ENCODE data around the gene CCDC149.

CCDC149 gene

GRCh38 chr4:24770032-24770584 lies 142.7 kb downstream of the CCDC149 start:
- peaks cover 7% of the 10 kb centered on the region for H3K4me1 ChIP-seq (ENCODE audit: low read length)
- H2AFZ ChIP-seq (ENCODE audit: low read depth, low read length) = no peak overlapping the region
- H3K9ac ChIP-seq (ENCODE audit: low read length) = no peak overlapping the region
- H3K27me3 ChIP-seq (ENCODE audit: low read depth, low read length) = 0 out of 2 replicates have a peak, but pooled peaks cover 4% of the 10 kb centered on the region
- no peaks in the 10 kb centered on the region for H4K20me1 ChIP-seq (ENCODE audit: insufficient read depth, low read length)
- no peaks in the 10 kb centered on the region for H3K79me2 ChIP-seq (ENCODE audit: low read length)
- H3K9me3 ChIP-seq (ENCODE audit: insufficient read depth, low read length) = no peaks in the 10 kb centered on the region
- TF ChIP-seq, protein P1, sequence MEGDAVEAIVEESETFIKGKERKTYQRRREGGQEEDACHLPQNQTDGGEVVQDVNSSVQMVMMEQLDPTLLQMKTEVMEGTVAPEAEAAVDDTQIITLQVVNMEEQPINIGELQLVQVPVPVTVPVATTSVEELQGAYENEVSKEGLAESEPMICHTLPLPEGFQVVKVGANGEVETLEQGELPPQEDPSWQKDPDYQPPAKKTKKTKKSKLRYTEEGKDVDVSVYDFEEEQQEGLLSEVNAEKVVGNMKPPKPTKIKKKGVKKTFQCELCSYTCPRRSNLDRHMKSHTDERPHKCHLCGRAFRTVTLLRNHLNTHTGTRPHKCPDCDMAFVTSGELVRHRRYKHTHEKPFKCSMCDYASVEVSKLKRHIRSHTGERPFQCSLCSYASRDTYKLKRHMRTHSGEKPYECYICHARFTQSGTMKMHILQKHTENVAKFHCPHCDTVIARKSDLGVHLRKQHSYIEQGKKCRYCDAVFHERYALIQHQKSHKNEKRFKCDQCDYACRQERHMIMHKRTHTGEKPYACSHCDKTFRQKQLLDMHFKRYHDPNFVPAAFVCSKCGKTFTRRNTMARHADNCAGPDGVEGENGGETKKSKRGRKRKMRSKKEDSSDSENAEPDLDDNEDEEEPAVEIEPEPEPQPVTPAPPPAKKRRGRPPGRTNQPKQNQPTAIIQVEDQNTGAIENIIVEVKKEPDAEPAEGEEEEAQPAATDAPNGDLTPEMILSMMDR (IDR thresholded peaks at IDR 0.05; ENCODE audit: low read depth, low read length) = no peak
- TF ChIP-seq EZH2phosphoT487 (IDR thresholded peaks at IDR 0.05; ENCODE audit: low read depth) = no peak
- no peak overlapping the region for H3K27ac ChIP-seq (ENCODE audit: low read length)
- H3K4me3 ChIP-seq (ENCODE audit: low read length) = no peak overlapping the region
- H3K36me3 ChIP-seq (replicated peaks; ENCODE audit: low read depth, low read length) = no peaks in the 10 kb centered on the region
- no peak overlapping the region for H3K4me2 ChIP-seq (ENCODE audit: low read length)

- Histone ChIP-seq H2AFZ (ENCODE audit: low read depth, low read length) (no peak overlapping the region), H3K4me2 (ENCODE audit: low read length) (no peak overlapping the region), H3K27me3 (ENCODE audit: low read depth, low read length) (0 out of 2 replicates have a peak, but pooled peaks cover 1% of the 10 kb centered on the region), H3K79me2 (ENCODE audit: low read length) (no peaks in the 10 kb centered on the region), H3K9ac (ENCODE audit: low read length) (no peak overlapping the region), H3K9me3 (ENCODE audit: insufficient read depth, low read length) (no peaks in the 10 kb centered on the region), H3K36me3 (replicated peaks; ENCODE audit: low read depth, low read length) (no peaks in the 10 kb centered on the region), H4K20me1 (ENCODE audit: insufficient read depth, low read length) (no peaks in the 10 kb centered on the region), H3K4me3 (ENCODE audit: low read length) (no peak overlapping the region), H3K4me1 (ENCODE audit: low read length) (peaks cover 7% of the 10 kb centered on the region), H3K27ac (ENCODE audit: low read length) (no peak overlapping the region)
- no peak for TF ChIP-seq EZH2phosphoT487 (IDR thresholded peaks at IDR 0.05; ENCODE audit: low read depth)
- TF ChIP-seq, protein P1 (IDR thresholded peaks at IDR 0.05; ENCODE audit: low read depth, low read length) = no peak
Measured at GRCh38 chr4:24769571-24769970, 143.3 kb downstream of the CCDC149 start.

DNA sequence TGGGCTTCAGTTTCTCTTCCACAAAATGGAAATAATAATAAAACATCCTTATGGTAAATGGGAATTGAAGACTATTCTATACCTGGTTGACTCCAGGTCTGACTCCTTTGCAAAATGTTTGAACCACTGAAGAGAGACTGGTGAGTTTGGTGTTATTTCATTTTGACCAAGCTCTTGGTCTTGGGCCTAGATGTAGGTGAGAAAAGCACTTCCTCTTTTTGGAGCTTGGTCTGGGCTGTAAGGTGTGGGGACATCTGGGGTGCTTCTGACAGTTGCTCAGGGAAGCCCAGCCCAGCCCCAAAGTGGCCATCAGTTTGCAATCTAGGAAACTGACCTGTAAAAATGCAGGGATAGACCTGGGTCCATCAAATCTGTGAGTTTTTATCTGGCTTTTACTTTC lies 144.2 kb downstream of the CCDC149 start:
- H3K36me3 ChIP-seq (replicated peaks; ENCODE audit: low read depth, low read length) = no peaks in the 10 kb centered on the region
- no peak overlapping the region for H3K4me3 ChIP-seq (ENCODE audit: low read length)
- no peak overlapping the region for H3K4me2 ChIP-seq (ENCODE audit: low read length)
- TF ChIP-seq EZH2phosphoT487 (IDR thresholded peaks at IDR 0.05; ENCODE audit: low read depth) = no peak
- TF ChIP-seq, protein P1 (IDR thresholded peaks at IDR 0.05; ENCODE audit: low read depth, low read length) = no peak
- H3K9ac ChIP-seq (ENCODE audit: low read length) = no peak overlapping the region
- no peaks in the 10 kb centered on the region for H4K20me1 ChIP-seq (ENCODE audit: insufficient read depth, low read length)
- H3K4me1 ChIP-seq (ENCODE audit: low read length) = peaks cover 7% of the 10 kb centered on the region
- no peaks in the 10 kb centered on the region for H3K27me3 ChIP-seq (ENCODE audit: low read depth, low read length)
- H3K9me3 ChIP-seq (ENCODE audit: insufficient read depth, low read length) = no peaks in the 10 kb centered on the region
- no peaks in the 10 kb centered on the region for H3K79me2 ChIP-seq (ENCODE audit: low read length)
- H2AFZ ChIP-seq (ENCODE audit: low read depth, low read length) = no peak overlapping the region
- H3K27ac ChIP-seq (ENCODE audit: low read length) = no peak overlapping the region

- H4K20me1 ChIP-seq (ENCODE audit: insufficient read depth, low read length) = no peaks in the 10 kb centered on the region
- no peak overlapping the region for H3K27ac ChIP-seq (ENCODE audit: low read length)
- H3K36me3 ChIP-seq (replicated peaks; ENCODE audit: low read depth, low read length) = no peaks in the 10 kb centered on the region
- H3K9ac ChIP-seq (ENCODE audit: low read length) = no peak overlapping the region
- H3K27me3 ChIP-seq (ENCODE audit: low read depth, low read length) = no peaks in the 10 kb centered on the region
- H3K79me2 ChIP-seq (ENCODE audit: low read length) = no peaks in the 10 kb centered on the region
- peaks cover 7% of the 10 kb centered on the region for H3K4me1 ChIP-seq (ENCODE audit: low read length)
- no peak overlapping the region for H3K4me2 ChIP-seq (ENCODE audit: low read length)
- H3K4me3 ChIP-seq (ENCODE audit: low read length) = no peak overlapping the region
- H3K9me3 ChIP-seq (ENCODE audit: insufficient read depth, low read length) = no peaks in the 10 kb centered on the region
- no peak overlapping the region for H2AFZ ChIP-seq (ENCODE audit: low read depth, low read length)
- TF ChIP-seq, protein P1 (IDR thresholded peaks at IDR 0.05; ENCODE audit: low read depth, low read length) = no peak
- no peak for TF ChIP-seq EZH2phosphoT487 (IDR thresholded peaks at IDR 0.05; ENCODE audit: low read depth)
Measured at GRCh38 chr4:24768006-24768405, 144.8 kb downstream of the CCDC149 start.
